Caco-2 (cell line): ENCODE data around the gene EPB41L4B. TPM values are rescaled to one million over a fixed set of nuclear protein-coding genes. Genes with fewer than 3 reads are reported as not detected.

ENCODE experiments used
- BruUV-seq: library from RNA; stranded (reverse); fragments of 400-500 nt; replicated peaks from 2 replicates; lab custom pipeline; 2021; lab: Mats Ljungman, UMichigan
- CTCF ChIA-PET: fragments of 300-600 bp; sonication (Branson Sonifier 250); formaldehyde crosslinking; loops from one replicate; lab custom pipeline; 2022; ENCODE audit warnings: antibody characterized with exemption; lab: Charles Lee
- POLR2A ChIA-PET: fragments of 300-600 bp; sonication (Branson Sonifier 250); formaldehyde crosslinking; loops from one replicate; lab custom pipeline; 2022; ENCODE audit warnings: antibody characterized with exemption; lab: Charles Lee
- DNase-seq, 2 experiments: peaks; one replicate each; pipeline versions ENCODE4 v3.0.0 to v3.0.0-alpha.2; 2020 to 2022
- H3K27me3 ChIP-seq: replicated peaks from 2 replicates; pipeline ENCODE4 v1.6.0; 2011; ENCODE audit warnings: low read length; ENCODE audit not compliant: control insufficient read depth, insufficient read depth
- H3K36me3 ChIP-seq: 2 replicates; pipeline ENCODE4 v1.5.1; 2011; ENCODE audit warnings: low read length; ENCODE audit not compliant: control insufficient read depth, insufficient read depth
- H3K4me1 ChIP-seq: fragments of 250-450 bp; sonication (Bioruptor Pico); 2 replicates; pipeline ENCODE4 v1.5.1; 2020; ENCODE audit warnings: mild to moderate bottlenecking
- H3K4me3 ChIP-seq: 2 replicates; pipeline ENCODE4 v1.5.1; 2011; ENCODE audit warnings: low read depth, mild to moderate bottlenecking, control low read depth, low read length
- H3K9me3 ChIP-seq: fragments of 250-450 bp; sonication (Bioruptor Pico); 2 replicates; pipeline ENCODE4 v1.5.1; 2020; ENCODE audit warnings: mild to moderate bottlenecking, moderate library complexity
- H3K27ac Mint-ChIP-seq: one replicate; pipeline ENCODE4 v1.8.0; 2022; ENCODE audit warnings: mixed read lengths; ENCODE audit not compliant: unreplicated experiment
- H3K27me3 Mint-ChIP-seq: one replicate; pipeline ENCODE4 v1.8.0; 2022; ENCODE audit warnings: mixed read lengths; ENCODE audit not compliant: insufficient read depth, unreplicated experiment
- H3K36me3 Mint-ChIP-seq: one replicate; pipeline ENCODE4 v1.8.0; 2022; ENCODE audit warnings: mild to moderate bottlenecking, mixed read lengths; ENCODE audit not compliant: insufficient read depth, unreplicated experiment
- H3K4me1 Mint-ChIP-seq: one replicate; pipeline ENCODE4 v1.8.0; 2022; ENCODE audit warnings: low read depth, mixed read lengths; ENCODE audit not compliant: unreplicated experiment
- H3K4me3 Mint-ChIP-seq: one replicate; pipeline ENCODE4 v1.8.0; 2022; ENCODE audit warnings: mild to moderate bottlenecking, moderate library complexity, mixed read lengths; ENCODE audit not compliant: unreplicated experiment
- H3K9me3 Mint-ChIP-seq: one replicate; pipeline ENCODE4 v1.8.0; 2022; ENCODE audit warnings: mixed read lengths; ENCODE audit not compliant: unreplicated experiment
- intact Hi-C: fragments of 100-400 bp; cut with micrococcal nuclease; formaldehyde crosslinking; loops from one replicate; pipeline ENCODE4 v1.10.0; 2022; ENCODE audit not compliant: unreplicated experiment
- total RNA-seq: library from RNA; stranded (reverse); gene quantifications from 2 replicates; pipeline ENCODE4 v1.2.3, GENCODE V29; 2022
- TF ChIP-seq, protein P1 (sequence below), 2 experiments: fragments of 200-600 bp in 1 of 2; IDR thresholded peaks; 1 replicate in 1 of 2; 2 replicates in 1 of 2; pipeline versions ENCODE4 v1.5.1 to v1.8.0; 2011 to 2022; ENCODE audit warnings: antibody characterized with exemption in 1 of 2, control low read depth in 1 of 2, inconsistent platforms in 1 of 2, low read depth in 1 of 2, low read length in 1 of 2, mild to moderate bottlenecking in 1 of 2, moderate library complexity in 1 of 2; ENCODE audit not compliant: insufficient read depth in 1 of 2, severe bottlenecking in 1 of 2, unreplicated experiment in 1 of 2

Gene EPB41L4B
- total RNA-seq, 1 experiment from 2014 or later, result 16.3 TPM

DNA sequence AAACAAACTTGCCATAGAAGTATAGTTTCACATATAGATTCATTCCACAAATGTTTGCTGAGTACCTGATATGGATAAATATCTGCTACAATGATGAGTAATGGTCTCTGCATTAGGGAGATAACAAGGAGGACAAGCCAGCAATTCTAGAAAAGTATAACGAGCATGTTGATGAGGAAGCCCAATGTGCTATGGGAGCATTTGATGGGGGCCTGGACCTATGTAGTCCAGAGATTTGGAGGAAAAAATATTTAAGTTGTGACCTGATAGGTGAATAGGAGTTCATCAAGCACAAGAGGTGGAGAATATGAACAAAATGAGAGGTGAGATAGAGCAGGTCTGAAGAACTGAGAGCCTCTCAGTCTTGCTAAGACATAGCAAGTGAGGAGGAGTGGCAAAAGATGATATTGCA lies 186.7 kb downstream of the EPB41L4B start:
- Histone ChIP-seq H3K9me3 (no peaks in the 10 kb centered on the region), H3K4me3 (no peak overlapping the region), H3K27me3 (no peaks in the 10 kb centered on the region), H3K4me1 (peaks cover 29% of the 10 kb centered on the region), H3K36me3 (no peaks in the 10 kb centered on the region)
- TF ChIP-seq, protein P1, sequence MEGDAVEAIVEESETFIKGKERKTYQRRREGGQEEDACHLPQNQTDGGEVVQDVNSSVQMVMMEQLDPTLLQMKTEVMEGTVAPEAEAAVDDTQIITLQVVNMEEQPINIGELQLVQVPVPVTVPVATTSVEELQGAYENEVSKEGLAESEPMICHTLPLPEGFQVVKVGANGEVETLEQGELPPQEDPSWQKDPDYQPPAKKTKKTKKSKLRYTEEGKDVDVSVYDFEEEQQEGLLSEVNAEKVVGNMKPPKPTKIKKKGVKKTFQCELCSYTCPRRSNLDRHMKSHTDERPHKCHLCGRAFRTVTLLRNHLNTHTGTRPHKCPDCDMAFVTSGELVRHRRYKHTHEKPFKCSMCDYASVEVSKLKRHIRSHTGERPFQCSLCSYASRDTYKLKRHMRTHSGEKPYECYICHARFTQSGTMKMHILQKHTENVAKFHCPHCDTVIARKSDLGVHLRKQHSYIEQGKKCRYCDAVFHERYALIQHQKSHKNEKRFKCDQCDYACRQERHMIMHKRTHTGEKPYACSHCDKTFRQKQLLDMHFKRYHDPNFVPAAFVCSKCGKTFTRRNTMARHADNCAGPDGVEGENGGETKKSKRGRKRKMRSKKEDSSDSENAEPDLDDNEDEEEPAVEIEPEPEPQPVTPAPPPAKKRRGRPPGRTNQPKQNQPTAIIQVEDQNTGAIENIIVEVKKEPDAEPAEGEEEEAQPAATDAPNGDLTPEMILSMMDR (IDR thresholded peaks at IDR 0.05; ENCODE audit: insufficient read depth in 1 of 2, low read depth in 1 of 2, low read length in 1 of 2, severe bottlenecking in 1 of 2, unreplicated experiment in 1 of 2), result no peak
- DNase-seq, result no peak
- Mint-ChIP-seq H3K4me1 (peaks cover 4% of the 10 kb centered on the region), H3K27ac (no peak overlapping the region), H3K9me3 (no peaks in the 10 kb centered on the region), H3K4me3 (no peak overlapping the region), H3K36me3 (no peaks in the 10 kb centered on the region), H3K27me3 (no peaks in the 10 kb centered on the region)
- ChIA-PET CTCF (no interaction called here), POLR2A (no interaction called here)
- BruUV-seq, result no TSS peak
- intact Hi-C loops, result no loop called here

DNA sequence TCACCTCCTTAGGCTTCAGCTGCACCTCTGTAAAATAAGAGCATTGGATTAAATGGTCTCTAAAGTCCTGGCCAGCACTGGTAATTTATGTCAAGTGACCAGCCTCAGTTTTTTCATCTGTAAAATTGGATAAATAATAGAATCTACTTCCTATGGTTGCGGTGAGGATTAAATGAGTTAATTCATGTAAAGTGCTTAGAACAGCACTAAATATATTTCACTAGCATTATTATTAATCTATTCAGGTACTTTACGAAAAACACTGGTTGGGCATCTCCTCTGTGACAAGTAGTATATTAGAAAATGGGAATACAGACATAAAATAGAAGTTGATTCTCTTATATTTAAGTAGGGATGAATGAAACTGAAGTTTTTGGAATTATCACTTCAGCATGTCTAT lies 187.3 kb downstream of the EPB41L4B start:
- intact Hi-C loops, result no loop called here
- Mint-ChIP-seq H3K36me3 (no peaks in the 10 kb centered on the region), H3K4me1 (peaks cover 8% of the 10 kb centered on the region), H3K27me3 (no peaks in the 10 kb centered on the region), H3K27ac (no peak overlapping the region), H3K4me3 (no peak overlapping the region), H3K9me3 (no peaks in the 10 kb centered on the region)
- BruUV-seq, result no TSS peak
- no peak for DNase-seq
- POLR2A ChIA-PET, result no interaction called here
- Histone ChIP-seq H3K36me3 (no peaks in the 10 kb centered on the region), H3K27me3 (no peaks in the 10 kb centered on the region), H3K9me3 (no peaks in the 10 kb centered on the region), H3K4me1 (peaks cover 36% of the 10 kb centered on the region), H3K4me3 (no peak overlapping the region)
- CTCF ChIA-PET, result no interaction called here
- TF ChIP-seq, protein P1 (IDR thresholded peaks at IDR 0.05; ENCODE audit: insufficient read depth in 1 of 2, low read depth in 1 of 2, low read length in 1 of 2, severe bottlenecking in 1 of 2, unreplicated experiment in 1 of 2), result no peak

DNA sequence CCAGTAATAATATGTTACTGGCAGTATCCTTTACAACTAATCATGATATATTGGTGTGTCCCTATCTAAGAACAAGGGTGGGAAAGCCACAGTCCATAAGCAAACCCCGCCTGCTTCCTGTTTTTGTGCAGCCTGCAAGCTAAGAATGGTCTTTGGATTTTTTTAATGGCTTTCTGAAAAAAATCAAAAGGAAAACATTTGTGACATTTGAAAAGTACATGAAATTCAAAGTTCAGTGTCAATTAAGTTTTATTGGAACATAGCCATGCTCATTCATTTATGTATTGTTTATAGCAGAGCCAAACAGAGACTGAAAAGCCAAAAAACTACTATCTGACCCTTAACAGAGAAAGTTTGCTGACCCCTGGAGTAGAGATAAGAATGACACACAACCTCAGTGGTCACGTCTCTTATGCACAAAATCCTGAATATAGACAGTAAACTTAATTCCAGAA lies 188.3 kb downstream of the EPB41L4B start:
- no peak for DNase-seq
- no peak overlapping the region for H3K4me3 ChIP-seq
- H3K4me1 Mint-ChIP-seq, result peaks cover 14% of the 10 kb centered on the region

More for the DNA sequence above, 188.3 kb downstream of the EPB41L4B start:
- no peaks in the 10 kb centered on the region for H3K36me3 ChIP-seq
- Mint-ChIP-seq H3K36me3 (no peaks in the 10 kb centered on the region), H3K27me3 (no peaks in the 10 kb centered on the region), H3K4me3 (no peak overlapping the region), H3K27ac (no peak overlapping the region), H3K9me3 (no peaks in the 10 kb centered on the region)
- intact Hi-C loops, result no loop called here
- CTCF ChIA-PET, result no interaction called here
- H3K27me3 ChIP-seq, result no peaks in the 10 kb centered on the region
- BruUV-seq, result no TSS peak
- H3K9me3 ChIP-seq, result no peaks in the 10 kb centered on the region
- peaks cover 40% of the 10 kb centered on the region for H3K4me1 ChIP-seq
- TF ChIP-seq, protein P1 (IDR thresholded peaks at IDR 0.05; ENCODE audit: insufficient read depth in 1 of 2, low read depth in 1 of 2, low read length in 1 of 2, severe bottlenecking in 1 of 2, unreplicated experiment in 1 of 2), result peak in 1 of 2 experiments; percentile 20
- POLR2A ChIA-PET, result no interaction called here
